Panc1 (cell line): ENCODE data around the gene DLGAP5. TPM values are rescaled to one million over a fixed set of nuclear protein-coding genes. Genes with fewer than 3 reads are reported as not detected.

ENCODE experiments used
- ATAC-seq: fragments of 200-7000 bp; cut with Tn5 transposase; 2 replicates; pipeline ENCODE4 v1.9.1; 2020; ENCODE audit warnings: mild to moderate bottlenecking, moderate library complexity
- BruUV-seq: library from RNA; stranded (reverse); fragments of 400-500 nt; replicated peaks from 2 replicates; lab custom pipeline; 2021; lab: Mats Ljungman, UMichigan
- CTCF ChIA-PET: fragments of 300-600 bp; sonication (Branson Sonifier 250); formaldehyde crosslinking; loops from one replicate; lab custom pipeline; 2022; ENCODE audit warnings: antibody characterized with exemption; lab: Charles Lee
- POLR2A ChIA-PET: fragments of 300-600 bp; sonication (Branson Sonifier 250); formaldehyde crosslinking; loops from one replicate; lab custom pipeline; 2022; ENCODE audit warnings: antibody characterized with exemption; lab: Charles Lee
- DNase-seq: peaks from one replicate; pipeline ENCODE4 v3.0.0-alpha.2; 2010; ENCODE audit warnings: low read depth, low spot score
- H3K27ac ChIP-seq: 2 replicates; pipeline ENCODE4 v1.5.1; 2011; ENCODE audit warnings: mild to moderate bottlenecking, low read length, inconsistent platforms
- H3K27me3 ChIP-seq: fragments of 200-500 bp; sonication (Bioruptor generic); 2 replicates; pipeline ENCODE4 v1.6.0; 2014; ENCODE audit warnings: low read length, inconsistent platforms; ENCODE audit not compliant: control insufficient read depth, insufficient read depth
- H3K36me3 ChIP-seq: fragments of 200-500 bp; sonication (Bioruptor generic); 2 replicates; pipeline ENCODE4 v1.5.1; 2014; ENCODE audit warnings: inconsistent platforms, mild to moderate bottlenecking, low read length, moderate library complexity; ENCODE audit not compliant: control insufficient read depth, insufficient read depth
- H3K4me1 ChIP-seq: 2 replicates; pipeline ENCODE4 v1.5.1; 2011; ENCODE audit warnings: inconsistent platforms, mild to moderate bottlenecking, low read length, moderate library complexity; ENCODE audit not compliant: control insufficient read depth, insufficient read depth
- H3K4me3 ChIP-seq, 2 experiments: 2 replicates each; pipeline ENCODE4 v1.5.1; 2011 to 2012; ENCODE audit warnings: low read depth in 2 of 2, low read length in 2 of 2, mild to moderate bottlenecking in 2 of 2, inconsistent platforms in 1 of 2, moderate library complexity in 1 of 2
- H3K9me3 ChIP-seq: fragments of 200-500 bp; sonication (Bioruptor generic); 2 replicates; pipeline ENCODE4 v1.5.1; 2014; ENCODE audit warnings: low read depth, mild to moderate bottlenecking, inconsistent platforms, low read length, moderate library complexity; ENCODE audit not compliant: control insufficient read depth, insufficient read depth
- POLR2AphosphoS5 ChIP-seq: IDR thresholded peaks from 2 replicates; pipeline ENCODE4 v1.6.1; 2012; ENCODE audit warnings: mild to moderate bottlenecking, low read depth, low read length, moderate library complexity
- SIN3A ChIP-seq: IDR thresholded peaks from 2 replicates; pipeline ENCODE4 v1.6.1; 2012; ENCODE audit warnings: low read depth, mild to moderate bottlenecking, low read length, moderate library complexity, borderline replicate concordance; ENCODE audit not compliant: insufficient read depth
- TCF7L2 ChIP-seq: IDR thresholded peaks from 2 replicates; pipeline ENCODE4 v1.6.1; 2011; ENCODE audit warnings: mild to moderate bottlenecking, low read depth, low read length, inconsistent platforms
- in situ Hi-C: cut with HindIII; loops from 2 replicates; pipeline ENCODE4 v1.10.0; 2016; ENCODE audit warnings: low sequenced_read_pairs, low pct_unique_long_range_greater_than_20kb
- intact Hi-C: fragments of 100-400 bp; cut with micrococcal nuclease; formaldehyde crosslinking; loops from one replicate; pipeline ENCODE4 v1.10.0; 2022; ENCODE audit not compliant: unreplicated experiment
- total RNA-seq: library from RNA; stranded (reverse); gene quantifications from one replicate; pipeline ENCODE4 v1.2.1, GENCODE V29; 2021; ENCODE audit not compliant: unreplicated experiment
- TF ChIP-seq, protein P1 (sequence below), 2 experiments: IDR thresholded peaks; 2 replicates each; pipeline ENCODE4 v1.6.1; 2011 to 2012; ENCODE audit warnings: low read depth in 2 of 2, control low read depth in 1 of 2, low read length in 1 of 2, mild to moderate bottlenecking in 1 of 2, moderate library complexity in 1 of 2; ENCODE audit not compliant: insufficient read depth in 1 of 2
- TF ChIP-seq, protein P2 (sequence below): fragments of 450-650 bp; IDR thresholded peaks from 2 replicates; pipeline ENCODE4 v1.5.1; 2017; ENCODE audit warnings: mild to moderate bottlenecking

DLGAP5 gene
- total RNA-seq, 1 experiment from 2014 or later: 48.7 TPM

DNA sequence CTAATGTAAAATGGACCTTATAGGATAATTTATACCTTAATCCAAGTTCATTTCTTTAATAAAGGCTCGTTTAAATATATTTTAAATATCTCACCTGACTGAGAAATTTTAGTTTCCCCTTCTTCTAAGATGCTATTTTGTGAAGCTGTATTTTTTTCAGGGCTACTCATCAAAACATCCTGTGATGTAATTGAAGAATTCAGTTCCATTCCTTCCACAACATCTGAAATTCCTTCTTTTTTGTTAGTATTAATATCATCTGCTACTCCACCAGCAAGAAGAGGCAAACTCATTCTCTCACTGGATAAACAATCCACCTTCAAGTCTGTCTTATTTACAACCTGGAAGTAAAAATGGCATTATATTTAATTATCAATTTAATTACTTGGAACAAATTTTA is 39.8 kb downstream of the DLGAP5 start:
- CTCF ChIA-PET: no interaction called here
- no peaks in the 10 kb centered on the region for H3K4me1 ChIP-seq

DNA sequence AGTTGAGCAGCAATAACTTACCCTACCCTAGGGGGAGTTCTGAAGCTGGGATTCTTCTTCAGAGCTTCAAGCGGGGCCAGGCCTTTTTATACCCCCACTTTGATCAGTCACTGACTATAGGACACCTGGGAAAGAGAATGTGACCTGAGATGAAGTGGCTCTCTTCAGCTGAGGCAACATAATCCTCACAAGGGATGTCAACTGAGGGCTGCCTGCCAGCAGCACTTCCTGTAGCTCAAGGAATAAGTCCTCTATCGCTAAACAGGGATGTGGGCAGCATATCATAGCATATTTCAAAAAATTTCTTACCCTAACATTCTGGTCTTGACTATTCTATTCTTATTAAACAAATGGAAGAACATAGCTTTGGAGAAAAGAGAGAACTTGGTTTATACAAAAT is 45.0 kb downstream of the DLGAP5 start:
- DNase-seq: no peak
- TF ChIP-seq SIN3A (no peak), TCF7L2 (no peak), POLR2AphosphoS5 (no peak)
- TF ChIP-seq, protein P1, sequence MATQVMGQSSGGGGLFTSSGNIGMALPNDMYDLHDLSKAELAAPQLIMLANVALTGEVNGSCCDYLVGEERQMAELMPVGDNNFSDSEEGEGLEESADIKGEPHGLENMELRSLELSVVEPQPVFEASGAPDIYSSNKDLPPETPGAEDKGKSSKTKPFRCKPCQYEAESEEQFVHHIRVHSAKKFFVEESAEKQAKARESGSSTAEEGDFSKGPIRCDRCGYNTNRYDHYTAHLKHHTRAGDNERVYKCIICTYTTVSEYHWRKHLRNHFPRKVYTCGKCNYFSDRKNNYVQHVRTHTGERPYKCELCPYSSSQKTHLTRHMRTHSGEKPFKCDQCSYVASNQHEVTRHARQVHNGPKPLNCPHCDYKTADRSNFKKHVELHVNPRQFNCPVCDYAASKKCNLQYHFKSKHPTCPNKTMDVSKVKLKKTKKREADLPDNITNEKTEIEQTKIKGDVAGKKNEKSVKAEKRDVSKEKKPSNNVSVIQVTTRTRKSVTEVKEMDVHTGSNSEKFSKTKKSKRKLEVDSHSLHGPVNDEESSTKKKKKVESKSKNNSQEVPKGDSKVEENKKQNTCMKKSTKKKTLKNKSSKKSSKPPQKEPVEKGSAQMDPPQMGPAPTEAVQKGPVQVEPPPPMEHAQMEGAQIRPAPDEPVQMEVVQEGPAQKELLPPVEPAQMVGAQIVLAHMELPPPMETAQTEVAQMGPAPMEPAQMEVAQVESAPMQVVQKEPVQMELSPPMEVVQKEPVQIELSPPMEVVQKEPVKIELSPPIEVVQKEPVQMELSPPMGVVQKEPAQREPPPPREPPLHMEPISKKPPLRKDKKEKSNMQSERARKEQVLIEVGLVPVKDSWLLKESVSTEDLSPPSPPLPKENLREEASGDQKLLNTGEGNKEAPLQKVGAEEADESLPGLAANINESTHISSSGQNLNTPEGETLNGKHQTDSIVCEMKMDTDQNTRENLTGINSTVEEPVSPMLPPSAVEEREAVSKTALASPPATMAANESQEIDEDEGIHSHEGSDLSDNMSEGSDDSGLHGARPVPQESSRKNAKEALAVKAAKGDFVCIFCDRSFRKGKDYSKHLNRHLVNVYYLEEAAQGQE (IDR thresholded peaks at IDR 0.05; ENCODE audit: insufficient read depth in 1 of 2, low read depth in 2 of 2, low read length in 1 of 2): no peak
- TF ChIP-seq, protein P2, sequence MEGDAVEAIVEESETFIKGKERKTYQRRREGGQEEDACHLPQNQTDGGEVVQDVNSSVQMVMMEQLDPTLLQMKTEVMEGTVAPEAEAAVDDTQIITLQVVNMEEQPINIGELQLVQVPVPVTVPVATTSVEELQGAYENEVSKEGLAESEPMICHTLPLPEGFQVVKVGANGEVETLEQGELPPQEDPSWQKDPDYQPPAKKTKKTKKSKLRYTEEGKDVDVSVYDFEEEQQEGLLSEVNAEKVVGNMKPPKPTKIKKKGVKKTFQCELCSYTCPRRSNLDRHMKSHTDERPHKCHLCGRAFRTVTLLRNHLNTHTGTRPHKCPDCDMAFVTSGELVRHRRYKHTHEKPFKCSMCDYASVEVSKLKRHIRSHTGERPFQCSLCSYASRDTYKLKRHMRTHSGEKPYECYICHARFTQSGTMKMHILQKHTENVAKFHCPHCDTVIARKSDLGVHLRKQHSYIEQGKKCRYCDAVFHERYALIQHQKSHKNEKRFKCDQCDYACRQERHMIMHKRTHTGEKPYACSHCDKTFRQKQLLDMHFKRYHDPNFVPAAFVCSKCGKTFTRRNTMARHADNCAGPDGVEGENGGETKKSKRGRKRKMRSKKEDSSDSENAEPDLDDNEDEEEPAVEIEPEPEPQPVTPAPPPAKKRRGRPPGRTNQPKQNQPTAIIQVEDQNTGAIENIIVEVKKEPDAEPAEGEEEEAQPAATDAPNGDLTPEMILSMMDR: no peak
- H3K36me3 ChIP-seq: peaks cover 43% of the 10 kb centered on the region
- POLR2A ChIA-PET: no interaction called here
- no peaks in the 10 kb centered on the region for H3K9me3 ChIP-seq
- no peak overlapping the region for H3K4me3 ChIP-seq
- CTCF ChIA-PET: interaction anchor here (0.6 kb wide), 1 partner anchor 74 kb away, joined by 11 read pairs; no protein-coding TSS in a partner anchor
- no peak overlapping the region for H3K27ac ChIP-seq
- no TSS peak for BruUV-seq
- in situ Hi-C loops: no loop called here
- intact Hi-C loops: no loop called here
- H3K4me1 ChIP-seq: no peaks in the 10 kb centered on the region
- ATAC-seq: no peak
- H3K27me3 ChIP-seq: no peaks in the 10 kb centered on the region

More for the DNA sequence above, 39.8 kb downstream of the DLGAP5 start:
- H3K4me3 ChIP-seq: no peak overlapping the region
- no peaks in the 10 kb centered on the region for H3K9me3 ChIP-seq
- no peaks in the 10 kb centered on the region for H3K27me3 ChIP-seq
- intact Hi-C loops: no loop called here
- no TSS peak for BruUV-seq
- no peak for DNase-seq
- H3K36me3 ChIP-seq: peaks cover 36% of the 10 kb centered on the region
- TF ChIP-seq, protein P1 (IDR thresholded peaks at IDR 0.05; ENCODE audit: insufficient read depth in 1 of 2, low read depth in 2 of 2, low read length in 1 of 2): no peak
- no peak for TF ChIP-seq TCF7L2
- TF ChIP-seq, protein P2: no peak
- no peak for ATAC-seq
- in situ Hi-C loops: no loop called here
- POLR2A ChIA-PET: no interaction called here
- no peak overlapping the region for H3K27ac ChIP-seq
